OCI-LY3 (cell line): ENCODE data around the gene EYS.

Source experiments
- H2AFZ ChIP-seq: fragments of 200-600, 300-600 bp; shearing (Covaris generic); 2 replicates; pipeline ENCODE4 v1.6.0; 2014; ENCODE audit warnings: antibody characterized with exemption, low read depth, low read length
- H3K27ac ChIP-seq: fragments of 200-600, 300-600 bp; sonication (generic); 2 replicates; pipeline ENCODE4 v1.5.1; 2014; ENCODE audit warnings: mild to moderate bottlenecking, low read length, moderate library complexity, mixed read lengths
- H3K27me3 ChIP-seq: fragments of 200-600, 300-600 bp; sonication (generic); 2 replicates; pipeline ENCODE4 v1.6.1; 2014; ENCODE audit warnings: low read depth, low read length, mixed read lengths
- H3K36me3 ChIP-seq: fragments of 200-600, 300-600 bp; sonication (generic); replicated peaks from 2 replicates; pipeline ENCODE3; 2014; ENCODE audit warnings: low read depth, low read length, mixed read lengths
- H3K4me1 ChIP-seq: fragments of 300-600, 200-600 bp; sonication (generic); 2 replicates; pipeline ENCODE4 v1.6.1; 2014; ENCODE audit warnings: low read length, mixed read lengths
- H3K4me2 ChIP-seq: fragments of 200-600, 300-600 bp; sonication (generic); 2 replicates; pipeline ENCODE4 v1.6.1; 2014; ENCODE audit warnings: low read length, mixed read lengths
- H3K4me3 ChIP-seq: fragments of 300-600, 200-600 bp; sonication (generic); 2 replicates; pipeline ENCODE4 v1.5.1; 2014; ENCODE audit warnings: antibody characterized with exemption, mild to moderate bottlenecking, low read length, moderate library complexity
- H3K79me2 ChIP-seq: fragments of 300-600, 200-600 bp; shearing (Covaris generic); 2 replicates; pipeline ENCODE4 v1.6.1; 2014; ENCODE audit warnings: mild to moderate bottlenecking, low read length, mixed read lengths
- H3K9ac ChIP-seq: fragments of 300-600, 200-600 bp; shearing (Covaris generic); 2 replicates; pipeline ENCODE4 v1.6.0; 2014; ENCODE audit warnings: mild to moderate bottlenecking, low read length, moderate library complexity
- H3K9me3 ChIP-seq: fragments of 200-600, 300-600 bp; shearing (Covaris generic); 2 replicates; pipeline ENCODE4 v1.6.1; 2014; ENCODE audit warnings: low read length, mixed read lengths; ENCODE audit not compliant: insufficient read depth
- H4K20me1 ChIP-seq: fragments of 200-600, 300-600 bp; sonication (generic); 2 replicates; pipeline ENCODE4 v1.6.1; 2016; ENCODE audit warnings: low read length, mixed read lengths; ENCODE audit not compliant: insufficient read depth
- EZH2phosphoT487 ChIP-seq: fragments of 200-600 bp; shearing (Covaris generic); IDR thresholded peaks from 2 replicates; pipeline ENCODE4 v1.6.1; 2018; ENCODE audit warnings: antibody characterized with exemption, mixed run types, low read depth
- TF ChIP-seq, protein P1 (sequence below): fragments of 200-600, 300-600 bp; sonication (generic); IDR thresholded peaks from 2 replicates; pipeline ENCODE4 v1.5.1; 2014; ENCODE audit warnings: antibody characterized with exemption, low read length, low read depth

EYS gene

DNA sequence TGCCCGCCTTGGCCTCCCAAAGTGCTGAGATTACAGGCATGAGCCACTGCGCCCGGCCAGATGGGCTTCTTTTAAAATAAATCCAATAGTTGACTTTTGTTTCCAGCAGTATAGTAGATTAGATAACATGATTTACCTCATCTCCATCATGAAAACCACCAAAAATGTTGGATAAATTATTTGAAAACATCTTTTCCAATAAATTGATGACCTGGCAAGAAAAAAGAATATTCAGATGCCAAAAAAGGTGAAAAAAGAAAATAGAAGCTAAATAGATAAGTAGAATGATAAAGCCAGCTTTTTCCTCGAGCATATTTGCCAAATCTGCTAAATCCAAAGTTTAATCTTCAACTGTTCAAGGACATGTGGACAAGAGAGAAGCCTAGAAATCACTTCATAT, 1962.2 kb downstream of the EYS start:
- H3K4me1 ChIP-seq: no peaks in the 10 kb centered on the region
- TF ChIP-seq, protein P1, sequence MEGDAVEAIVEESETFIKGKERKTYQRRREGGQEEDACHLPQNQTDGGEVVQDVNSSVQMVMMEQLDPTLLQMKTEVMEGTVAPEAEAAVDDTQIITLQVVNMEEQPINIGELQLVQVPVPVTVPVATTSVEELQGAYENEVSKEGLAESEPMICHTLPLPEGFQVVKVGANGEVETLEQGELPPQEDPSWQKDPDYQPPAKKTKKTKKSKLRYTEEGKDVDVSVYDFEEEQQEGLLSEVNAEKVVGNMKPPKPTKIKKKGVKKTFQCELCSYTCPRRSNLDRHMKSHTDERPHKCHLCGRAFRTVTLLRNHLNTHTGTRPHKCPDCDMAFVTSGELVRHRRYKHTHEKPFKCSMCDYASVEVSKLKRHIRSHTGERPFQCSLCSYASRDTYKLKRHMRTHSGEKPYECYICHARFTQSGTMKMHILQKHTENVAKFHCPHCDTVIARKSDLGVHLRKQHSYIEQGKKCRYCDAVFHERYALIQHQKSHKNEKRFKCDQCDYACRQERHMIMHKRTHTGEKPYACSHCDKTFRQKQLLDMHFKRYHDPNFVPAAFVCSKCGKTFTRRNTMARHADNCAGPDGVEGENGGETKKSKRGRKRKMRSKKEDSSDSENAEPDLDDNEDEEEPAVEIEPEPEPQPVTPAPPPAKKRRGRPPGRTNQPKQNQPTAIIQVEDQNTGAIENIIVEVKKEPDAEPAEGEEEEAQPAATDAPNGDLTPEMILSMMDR: no peak
- TF ChIP-seq EZH2phosphoT487: no peak
- no peak overlapping the region for H3K4me3 ChIP-seq

GRCh38 chr6:63743691-63744090, 1963.3 kb downstream of the EYS start:
- no peak overlapping the region for H3K4me2 ChIP-seq
- H3K4me3 ChIP-seq: no peak overlapping the region
- no peak overlapping the region for H3K9ac ChIP-seq
- no peaks in the 10 kb centered on the region for H3K79me2 ChIP-seq
- H3K4me1 ChIP-seq: no peaks in the 10 kb centered on the region
- H4K20me1 ChIP-seq: no peaks in the 10 kb centered on the region
- H3K36me3 ChIP-seq: no peaks in the 10 kb centered on the region
- no peaks in the 10 kb centered on the region for H3K27me3 ChIP-seq
- H2AFZ ChIP-seq: no peak overlapping the region
- H3K9me3 ChIP-seq: no peaks in the 10 kb centered on the region
- no peak for TF ChIP-seq EZH2phosphoT487
- TF ChIP-seq, protein P1: no peak
- H3K27ac ChIP-seq: no peak overlapping the region

More for the DNA sequence above, 1962.2 kb downstream of the EYS start:
- Histone ChIP-seq H2AFZ (no peak overlapping the region), H4K20me1 (no peaks in the 10 kb centered on the region), H3K27ac (no peak overlapping the region), H3K79me2 (no peaks in the 10 kb centered on the region), H3K9ac (no peak overlapping the region), H3K4me2 (no peak overlapping the region), H3K27me3 (no peaks in the 10 kb centered on the region), H3K36me3 (no peaks in the 10 kb centered on the region), H3K9me3 (no peaks in the 10 kb centered on the region)

- H2AFZ ChIP-seq: no peak overlapping the region
- H3K36me3 ChIP-seq: no peaks in the 10 kb centered on the region
- H3K4me1 ChIP-seq: no peaks in the 10 kb centered on the region
- no peak overlapping the region for H3K4me3 ChIP-seq
- no peak overlapping the region for H3K4me2 ChIP-seq
- no peak overlapping the region for H3K9ac ChIP-seq
- H3K9me3 ChIP-seq: no peaks in the 10 kb centered on the region
- H3K27ac ChIP-seq: no peak overlapping the region
- H4K20me1 ChIP-seq: no peaks in the 10 kb centered on the region
- H3K27me3 ChIP-seq: no peaks in the 10 kb centered on the region
- no peaks in the 10 kb centered on the region for H3K79me2 ChIP-seq
- TF ChIP-seq, protein P1: no peak
- TF ChIP-seq EZH2phosphoT487: no peak
These were observed 1965.0 kb downstream of the EYS start for GRCh38 chr6:63742060-63742459.

DNA sequence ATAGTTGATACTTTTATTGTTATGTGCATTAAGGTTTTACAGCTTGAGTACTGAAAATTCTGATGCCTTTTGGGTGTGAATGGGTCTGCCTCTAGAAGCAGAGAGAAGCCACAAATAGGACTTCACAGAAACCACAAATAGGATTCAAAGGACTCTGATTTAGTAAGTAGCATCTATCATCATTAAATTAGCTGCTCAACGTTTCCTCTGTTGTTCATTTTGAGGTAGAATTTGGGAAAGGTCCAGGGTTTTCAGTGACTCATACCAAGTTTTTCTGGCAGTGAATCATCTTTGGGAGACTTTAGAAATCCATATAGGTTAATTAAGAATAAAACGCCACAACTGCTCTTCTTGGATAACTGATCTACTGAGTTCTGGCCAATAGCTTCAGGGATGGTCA, 1966.3 kb downstream of the EYS start:
- H3K9me3 ChIP-seq: no peaks in the 10 kb centered on the region
- H3K4me2 ChIP-seq: no peak overlapping the region
- TF ChIP-seq, protein P1: no peak
- TF ChIP-seq EZH2phosphoT487: no peak
- H3K79me2 ChIP-seq: no peaks in the 10 kb centered on the region
- H3K27me3 ChIP-seq: no peaks in the 10 kb centered on the region
- H3K27ac ChIP-seq: no peak overlapping the region
- H3K4me3 ChIP-seq: no peak overlapping the region
- H3K9ac ChIP-seq: no peak overlapping the region
- no peaks in the 10 kb centered on the region for H3K36me3 ChIP-seq
- H4K20me1 ChIP-seq: no peaks in the 10 kb centered on the region
- no peak overlapping the region for H2AFZ ChIP-seq
- H3K4me1 ChIP-seq: no peaks in the 10 kb centered on the region
